Measurements from ENCODE around the gene EDC3. TPM values are rescaled to one million over a fixed set of nuclear protein-coding genes. Genes with fewer than 3 reads are reported as not detected.

Gene EDC3
- total RNA-seq, 1 donor from 2014 or later = 11.0 TPM

- DNase-seq (ENCODE audit: low read depth) = no peak
These were observed 81.7 kb downstream of the EDC3 start for GRCh38 chr15:74613953-74614743.

GRCh38 chr15:74613089-74613952 lies 82.5 kb downstream of the EDC3 start:
- TF ChIP-seq CTCF (conservative IDR thresholded peaks at IDR 0.05; ENCODE audit: low read depth, low read length) = no peak
- DNase-seq (ENCODE audit: low read depth) = no peak

More at GRCh38 chr15:74613953-74614743, 81.7 kb downstream of the EDC3 start:
- no peak for TF ChIP-seq CTCF (conservative IDR thresholded peaks at IDR 0.05; ENCODE audit: low read depth, low read length)
- H3K4me3 ChIP-seq (ENCODE audit: low read depth, low read length) = peak overlapping the region; percentile 100

GRCh38 chr15:74612677-74613076 lies 83.1 kb downstream of the EDC3 start:
- TF ChIP-seq CTCF (conservative IDR thresholded peaks at IDR 0.05; ENCODE audit: low read depth, low read length) = no peak
- no peak for DNase-seq (ENCODE audit: low read depth)
- H3K4me3 ChIP-seq (ENCODE audit: low read depth, low read length) = no peak overlapping the region

More at GRCh38 chr15:74613089-74613952, 82.5 kb downstream of the EDC3 start:
- no peak overlapping the region for H3K4me3 ChIP-seq (ENCODE audit: low read depth, low read length)

GRCh38 chr15:74611834-74612233 lies 84.0 kb downstream of the EDC3 start:
- H3K4me3 ChIP-seq (ENCODE audit: low read depth, low read length) = no peak overlapping the region
- TF ChIP-seq CTCF (conservative IDR thresholded peaks at IDR 0.05; ENCODE audit: low read depth, low read length) = no peak
- DNase-seq (ENCODE audit: low read depth) = no peak

- DNase-seq (ENCODE audit: low read depth) = no peak
- no peak for TF ChIP-seq CTCF (conservative IDR thresholded peaks at IDR 0.05; ENCODE audit: low read depth, low read length)
- H3K4me3 ChIP-seq (ENCODE audit: low read depth, low read length) = no peak overlapping the region
These were observed 84.5 kb downstream of the EDC3 start for GRCh38 chr15:74611341-74611740.

- no peak overlapping the region for H3K4me3 ChIP-seq (ENCODE audit: low read depth, low read length)
- TF ChIP-seq CTCF (conservative IDR thresholded peaks at IDR 0.05; ENCODE audit: low read depth, low read length) = no peak
- DNase-seq (ENCODE audit: low read depth) = no peak
These were observed 85.4 kb downstream of the EDC3 start for GRCh38 chr15:74610302-74610951.
